Activated CD8-positive, alpha-beta memory T cell treated with anti-CD3 and anti-CD28 coated beads for 1 hour (primary cell): ENCODE data around the gene RBM23.
"Not testable (repeated sequence)": the region's sequence is repeated elsewhere in the genome, so short reads cannot be mapped to it uniquely, and the experiment has no call there.

Experiments
- DNase-seq, 2 donors: peaks; one replicate each; pipeline ENCODE4 v3.0.0-alpha.2; 2020; ENCODE audit warnings: low read depth in 1 of 2; ENCODE audit errors: extremely low read depth in 1 of 2

RBM23 gene

DNA sequence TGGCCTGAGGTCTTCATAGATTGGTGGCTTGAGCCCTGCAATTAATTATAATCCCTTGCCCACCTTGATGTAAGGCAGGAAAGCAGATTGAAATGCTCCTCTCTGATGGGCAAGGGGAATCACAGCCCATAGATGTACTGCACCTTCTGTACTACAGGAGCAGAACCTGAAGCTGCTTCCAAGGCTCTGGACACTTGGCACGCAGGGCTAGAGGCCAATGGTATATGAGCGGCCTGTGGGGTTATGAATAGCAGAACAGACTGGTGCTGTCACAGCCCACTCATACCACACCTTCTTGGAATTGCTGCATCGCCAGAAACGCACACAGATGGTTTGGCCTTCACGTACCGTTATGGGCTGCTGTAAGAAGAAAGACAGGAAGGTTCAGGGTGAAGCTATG, 1.7 kb upstream of the RBM23 start:
- no peak for DNase-seq

DNA sequence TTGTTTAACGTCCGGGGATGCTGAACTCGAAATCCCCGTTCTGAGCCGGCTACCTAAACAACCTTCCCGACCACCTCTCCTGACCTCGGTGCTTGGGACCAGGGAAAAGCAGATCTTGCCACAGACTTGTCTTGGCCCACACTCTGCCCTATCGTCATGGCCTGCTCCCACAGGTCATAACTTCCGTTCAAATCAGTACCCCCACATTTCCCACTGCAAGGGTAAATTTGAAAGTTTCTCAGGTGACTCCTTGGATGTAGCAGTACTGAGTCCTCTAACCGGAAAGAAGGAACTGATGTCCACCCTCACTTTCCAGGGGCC, 612 bp upstream of the RBM23 start:
- DNase-seq, result no peak

DNA sequence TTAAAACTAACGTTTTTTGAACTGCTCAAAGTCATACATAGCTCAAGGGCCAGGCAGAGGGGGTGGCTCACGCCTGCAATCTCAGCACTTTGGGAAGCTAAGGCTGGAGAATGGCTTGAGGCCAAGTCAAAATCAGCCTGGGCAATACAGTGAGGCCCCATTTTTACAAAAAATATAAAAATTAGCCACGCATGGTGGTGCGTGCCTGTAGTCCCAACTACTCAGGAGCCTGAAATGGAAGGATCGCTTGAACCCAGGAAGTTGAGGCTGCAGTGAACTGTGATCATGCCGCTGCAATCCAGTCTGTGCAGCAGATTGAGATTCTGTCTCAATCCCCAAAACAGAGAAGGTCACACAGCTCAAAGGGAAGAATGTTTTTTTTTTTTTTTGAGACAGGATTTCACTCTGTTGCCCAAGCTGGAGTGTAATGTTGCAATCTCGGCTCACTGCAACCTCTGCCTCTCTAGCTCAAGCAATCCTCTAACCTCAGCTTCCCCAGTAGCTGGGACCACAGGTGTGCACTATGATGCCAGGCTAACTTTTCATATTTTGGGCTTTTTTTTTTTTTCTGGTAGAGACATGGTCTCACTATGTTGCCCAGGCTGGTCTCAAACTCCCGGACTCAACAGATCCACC, 2.9 kb downstream of the RBM23 start:
- DNase-seq, result no peak

GRCh38 chr14:22914836-22915235, 4.1 kb downstream of the RBM23 start:
- DNase-seq, result not testable (repeated sequence)

DNA sequence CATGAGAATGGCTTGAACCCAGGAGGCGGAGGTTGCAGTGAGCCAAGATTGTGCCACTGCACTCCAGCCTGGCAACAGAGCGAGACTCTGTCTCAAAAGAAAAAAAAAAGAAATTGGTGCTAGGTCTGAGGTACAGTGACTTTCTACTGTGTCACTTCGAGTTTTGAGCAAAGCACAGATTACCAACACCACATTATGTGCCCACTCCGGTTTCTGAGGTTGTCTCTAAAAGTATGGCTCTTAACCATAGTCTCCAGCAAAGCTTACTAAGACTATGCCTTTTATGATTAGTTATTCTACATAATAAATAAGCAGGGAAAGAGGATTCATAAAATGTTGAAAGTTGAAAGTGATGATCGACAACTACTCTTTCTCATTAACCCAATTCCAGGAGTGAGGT, 8.0 kb downstream of the RBM23 start:
- no peak for DNase-seq

DNA sequence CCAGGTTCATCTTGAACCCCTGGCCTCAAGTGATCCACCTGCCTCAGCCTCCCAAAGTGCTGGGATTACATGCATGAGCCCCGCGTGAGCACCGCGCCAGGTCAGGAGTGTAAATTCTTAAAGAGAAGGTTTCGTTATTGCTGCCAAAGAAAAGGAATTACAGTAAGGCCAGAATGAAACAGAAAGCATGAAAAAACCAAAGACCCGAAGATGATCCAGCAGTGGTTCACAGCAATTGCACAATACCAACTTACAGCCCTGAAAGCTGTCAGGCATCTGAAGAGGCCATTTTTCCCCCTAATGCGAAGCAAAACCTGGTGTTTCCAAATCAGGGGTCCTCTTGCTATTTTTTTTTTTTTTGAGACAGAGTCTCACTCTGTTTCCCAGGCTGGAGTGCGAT, 10.3 kb downstream of the RBM23 start:
- DNase-seq, result no peak

DNA sequence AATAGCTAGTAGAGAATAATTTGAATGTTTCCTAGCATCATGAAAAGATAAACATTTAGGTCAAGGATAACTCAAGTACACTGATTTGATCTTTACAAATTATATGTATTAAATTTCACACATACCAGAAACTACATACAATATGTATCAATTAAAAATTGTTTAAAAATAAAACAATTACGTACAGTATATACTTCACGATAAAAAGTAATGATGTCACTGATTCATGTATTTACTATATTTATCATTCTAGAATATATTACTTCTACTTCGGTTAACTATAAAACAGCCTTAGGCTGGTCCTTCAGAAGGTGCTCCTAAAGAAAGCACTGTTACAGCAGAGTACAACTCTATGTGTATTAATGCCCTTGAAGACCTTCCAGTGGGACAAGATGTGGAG, 11.5 kb downstream of the RBM23 start:
- no peak for DNase-seq

DNA sequence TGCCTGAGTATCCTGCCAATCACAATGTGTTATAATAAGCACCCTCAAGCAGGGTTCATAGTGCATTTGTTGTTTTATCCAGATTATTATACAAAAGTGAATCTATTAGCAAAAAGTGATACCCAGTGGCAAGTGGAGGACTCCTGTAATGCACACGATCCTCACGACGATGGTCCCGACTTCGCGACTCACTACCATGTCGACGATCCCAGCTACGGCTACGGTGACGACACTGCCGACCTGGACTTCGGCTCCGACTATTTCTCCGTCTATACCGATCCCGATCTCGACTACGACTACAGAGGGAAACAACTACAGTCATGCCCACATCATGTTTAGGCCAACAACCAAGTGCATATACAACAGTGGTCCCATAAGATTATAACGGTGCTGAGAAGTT, 12.9 kb downstream of the RBM23 start:
- DNase-seq, result no peak

- no peak for DNase-seq
Measured at GRCh38 chr14:22905627-22906026, 13.3 kb downstream of the RBM23 start.

GRCh38 chr14:22903742-22904087, 15.2 kb downstream of the RBM23 start:
- no peak for DNase-seq

DNA sequence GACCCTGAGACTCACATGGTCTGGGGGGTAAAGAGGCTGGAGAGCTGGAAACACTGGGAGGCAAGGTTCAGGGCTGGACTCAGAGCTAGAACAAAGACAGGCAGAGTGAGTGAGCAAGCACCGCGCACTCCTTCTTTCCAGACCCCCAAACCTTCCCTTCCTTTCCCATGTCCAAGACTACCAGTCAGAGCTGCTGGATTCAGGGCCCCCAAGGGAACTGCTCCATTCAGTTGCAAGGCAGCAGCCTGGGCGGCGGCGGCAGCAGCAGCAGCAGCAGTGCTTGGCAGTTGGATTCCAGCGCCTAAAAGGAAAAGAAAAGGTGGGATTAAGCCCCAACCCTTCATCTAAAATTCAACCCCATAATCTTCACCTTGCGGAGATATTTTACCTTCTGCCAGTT, 17.1 kb downstream of the RBM23 start:
- DNase-seq, result no peak

DNA sequence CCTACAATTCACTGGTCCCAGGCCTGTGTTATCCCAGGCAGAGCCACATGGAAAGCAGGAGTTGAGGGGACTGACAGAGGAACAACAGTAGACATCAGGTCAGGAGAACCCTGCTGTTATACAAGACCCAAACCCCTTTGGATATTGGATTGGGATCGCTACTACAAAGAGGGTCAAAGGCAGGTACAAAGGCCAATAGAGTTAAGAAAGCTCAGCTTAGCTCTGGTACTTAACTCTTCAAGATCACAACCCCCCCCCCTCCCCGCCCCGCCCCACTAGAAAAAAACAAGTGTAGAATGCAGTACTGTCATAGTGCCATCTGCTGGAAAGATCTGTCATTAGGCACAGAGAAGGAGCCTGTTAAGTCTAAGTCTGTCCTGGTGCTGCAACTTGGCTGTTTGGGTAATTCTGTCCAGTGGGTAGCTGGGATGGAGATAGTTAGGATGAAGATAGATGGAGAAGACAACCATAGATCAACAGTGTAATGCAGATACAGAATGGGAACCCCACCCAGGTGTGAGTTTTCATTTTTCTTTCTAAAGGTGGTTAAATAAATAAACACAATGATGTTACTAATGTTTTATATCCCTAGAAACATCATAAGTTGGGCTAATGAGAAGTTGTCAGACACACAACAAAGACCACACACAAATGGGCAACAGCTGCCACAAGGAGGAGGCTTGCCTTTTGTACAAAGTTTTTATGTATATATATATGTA, 18.7 kb downstream of the RBM23 start:
- DNase-seq, result peak in 1 of 2 donors; percentile 24

- no peak for DNase-seq
Measured at GRCh38 chr14:22898302-22899090, 20.5 kb downstream of the RBM23 start.

DNA sequence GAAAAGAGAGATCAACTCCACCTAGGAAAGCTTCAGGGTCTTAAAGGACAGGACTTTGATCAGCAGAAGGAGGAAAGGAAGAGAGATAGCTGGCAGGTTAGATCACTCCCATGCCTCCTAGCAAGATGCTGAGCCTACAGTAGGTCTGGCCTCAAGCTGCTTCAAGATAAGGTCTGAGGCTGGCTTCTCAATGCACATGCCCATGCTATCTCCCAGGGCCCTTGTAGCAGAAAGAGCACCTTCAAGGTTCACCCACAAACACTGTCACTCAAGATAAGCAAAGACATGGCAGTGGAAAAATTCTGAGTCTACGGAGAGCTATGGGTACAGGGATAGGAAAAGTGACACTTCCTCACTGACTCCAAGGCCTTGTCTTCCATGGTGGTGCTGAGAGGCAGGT, 21.6 kb downstream of the RBM23 start:
- DNase-seq, result no peak

DNA sequence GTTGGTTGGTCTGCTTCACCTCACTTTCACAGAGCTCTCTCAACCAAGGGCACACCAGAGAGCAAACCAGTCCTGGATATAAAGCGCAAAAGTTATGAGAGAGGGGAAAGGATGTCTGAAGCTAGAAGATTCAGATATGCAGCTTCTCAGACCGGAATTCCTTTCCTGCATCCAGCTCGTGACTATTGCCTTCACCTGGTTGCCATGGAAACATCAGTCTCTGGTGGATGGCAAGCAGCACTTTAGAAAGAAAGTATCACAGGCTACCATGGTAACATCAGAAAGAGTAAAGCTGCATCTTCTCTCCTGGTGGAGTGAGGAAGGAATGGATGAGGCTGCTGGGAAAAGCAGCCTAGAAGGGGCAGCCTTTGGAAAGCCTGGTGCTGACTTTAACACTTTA, 22.2 kb downstream of the RBM23 start:
- no peak for DNase-seq

GRCh38 chr14:22896356-22896755, 22.6 kb downstream of the RBM23 start:
- no peak for DNase-seq

DNA sequence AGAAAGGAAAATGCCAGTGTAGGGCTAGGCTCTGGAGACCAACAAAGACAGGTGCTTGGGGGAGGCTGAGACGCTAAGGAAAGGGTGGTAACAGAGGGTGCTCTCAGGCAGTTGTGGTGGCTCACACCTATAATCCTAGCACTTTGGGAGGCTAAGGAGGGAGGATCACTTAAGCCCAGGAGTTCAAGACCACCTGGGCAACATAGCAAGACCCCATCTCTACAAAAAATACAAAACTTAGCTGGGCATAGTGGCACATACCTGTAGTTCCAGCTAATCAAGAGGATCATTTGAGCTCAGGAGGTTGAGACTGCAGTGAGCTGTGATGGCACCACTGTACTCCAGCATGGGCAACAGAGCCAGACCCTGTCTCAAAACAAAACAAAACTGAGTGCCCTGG, 23.5 kb downstream of the RBM23 start:
- DNase-seq, result no peak

DNA sequence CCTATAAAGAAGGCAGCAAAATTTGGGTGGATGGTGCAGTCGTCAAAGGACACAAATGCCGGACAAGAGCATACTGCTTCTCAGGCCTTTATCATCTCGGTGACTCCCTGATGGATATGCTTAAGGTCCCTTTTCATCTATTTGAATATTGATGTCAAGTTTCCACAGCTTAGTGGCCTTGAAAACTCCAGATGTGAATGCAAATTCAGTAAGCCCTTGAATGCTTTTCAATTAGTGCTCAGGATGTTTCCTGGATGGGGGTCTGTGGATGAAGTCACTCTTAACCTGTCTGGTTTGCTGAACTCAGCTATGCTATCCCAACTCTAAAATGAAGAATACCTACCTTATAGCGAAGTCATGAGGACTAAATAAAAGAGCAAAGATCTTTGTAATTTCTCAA, 25.2 kb downstream of the RBM23 start:
- DNase-seq, result no peak

- DNase-seq, result no peak
Measured at GRCh38 chr14:22892488-22892887, 26.5 kb downstream of the RBM23 start.

DNA sequence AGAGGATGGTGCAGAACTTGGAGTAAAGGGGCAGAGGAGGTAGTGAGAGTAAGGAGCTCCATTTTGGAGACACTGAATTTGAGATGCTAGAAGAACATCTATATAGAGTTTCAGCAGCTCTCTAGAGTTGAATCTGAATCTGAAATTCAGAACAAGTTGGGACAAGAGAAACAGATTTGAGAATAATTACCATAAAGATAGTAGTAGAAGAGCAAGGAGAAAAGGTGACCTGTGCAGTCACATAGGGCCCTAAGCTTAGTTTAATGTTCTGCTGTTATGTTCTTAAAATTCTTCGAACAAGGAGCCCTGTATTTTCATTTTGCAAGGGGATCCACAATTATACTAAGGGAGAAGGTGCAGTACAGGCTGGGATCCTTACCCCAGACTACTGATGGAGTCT, 28.5 kb downstream of the RBM23 start:
- no peak for DNase-seq

DNA sequence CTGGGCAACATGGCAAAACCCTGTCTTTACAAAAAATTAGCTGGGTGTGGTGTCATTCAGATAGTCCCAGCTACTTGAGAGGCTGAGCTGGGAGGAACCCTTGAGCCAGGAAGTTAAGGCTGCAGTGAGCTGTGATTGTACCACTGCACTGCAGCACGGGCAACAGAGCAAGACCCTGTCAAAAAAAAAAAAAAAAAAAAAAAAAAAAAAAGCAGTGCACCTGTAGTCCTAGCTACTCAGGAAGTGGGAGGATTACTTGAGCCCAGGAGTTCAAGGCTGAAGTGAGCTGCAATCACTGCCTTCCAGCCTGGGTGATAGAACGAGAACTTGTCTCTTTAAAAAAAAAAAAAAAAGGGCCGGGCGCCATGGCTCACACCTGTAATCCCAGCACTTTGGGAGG, 30.3 kb downstream of the RBM23 start:
- no peak for DNase-seq

GRCh38 chr14:22887990-22888378, 31.0 kb downstream of the RBM23 start:
- peak in 1 of 2 donors; percentile 17 for DNase-seq
